HG02623 (cell line): ENCODE data around the gene KCNIP1.

Source experiments
- ATAC-seq: cut with Tn5 transposase; IDR thresholded peaks from one replicate; pipeline ENCODE4 v1.9.1; 2021; ENCODE audit warnings: moderate library complexity; ENCODE audit not compliant: unreplicated experiment

The KCNIP1 gene

GRCh38 chr5:170560938-170561337, 57.1 kb downstream of the KCNIP1 start:
- no peak for ATAC-seq

DNA sequence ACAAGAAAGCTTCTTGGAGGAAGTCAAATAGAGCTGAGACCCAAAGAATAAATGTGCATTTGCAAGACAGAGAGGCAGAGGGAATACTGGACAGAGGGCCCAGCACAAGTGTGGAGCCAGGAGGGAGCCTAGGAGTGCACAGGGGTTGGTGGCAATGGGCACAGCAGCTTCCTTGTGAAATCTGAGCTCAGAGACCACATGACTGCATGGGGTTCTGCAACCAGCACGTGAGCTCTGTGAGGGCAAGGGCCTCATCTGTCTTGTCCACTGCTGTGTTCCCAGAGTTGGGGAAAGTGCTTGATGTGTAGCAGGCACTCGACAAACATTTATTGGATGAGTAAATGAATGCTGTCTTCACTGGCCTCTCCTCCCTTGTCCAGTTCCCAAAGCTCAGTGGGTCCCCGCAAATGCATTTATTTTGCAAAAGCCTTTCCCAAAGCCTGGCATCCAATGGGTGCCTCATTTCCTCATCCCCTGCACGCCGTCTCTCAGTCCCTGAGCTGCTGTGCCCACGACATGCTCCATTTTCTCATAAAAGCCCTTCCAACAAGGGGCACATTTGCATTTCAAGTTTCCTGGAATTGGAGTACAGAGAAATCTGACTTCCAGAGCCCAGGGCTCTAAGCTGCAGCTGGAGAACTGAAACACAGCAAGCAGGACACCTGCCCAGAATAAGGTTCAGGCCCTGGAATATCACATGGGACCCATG, 58.5 kb downstream of the KCNIP1 start:
- no peak for ATAC-seq

DNA sequence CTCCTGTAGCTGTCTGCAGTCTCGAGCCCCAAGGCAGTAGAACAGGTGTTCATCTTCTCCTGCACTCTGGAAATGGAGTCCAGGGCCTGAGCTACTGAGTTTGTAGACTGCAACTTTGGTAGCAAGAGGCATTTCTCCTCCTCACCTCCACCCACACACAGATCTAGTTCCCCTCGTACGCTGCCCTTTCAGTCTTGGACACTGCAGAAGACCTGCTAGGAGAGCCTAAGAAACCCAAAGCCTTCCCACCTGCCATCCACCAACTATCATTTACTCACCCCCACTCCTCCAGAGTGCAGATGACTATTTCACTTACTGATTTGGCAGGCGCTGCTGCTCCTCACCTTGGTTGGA, 59.0 kb downstream of the KCNIP1 start:
- ATAC-seq = no peak

GRCh38 chr5:170563824-170564567, 60.2 kb downstream of the KCNIP1 start:
- ATAC-seq = no peak

- no peak for ATAC-seq
These were observed 61.3 kb downstream of the KCNIP1 start for GRCh38 chr5:170565072-170565471.

DNA sequence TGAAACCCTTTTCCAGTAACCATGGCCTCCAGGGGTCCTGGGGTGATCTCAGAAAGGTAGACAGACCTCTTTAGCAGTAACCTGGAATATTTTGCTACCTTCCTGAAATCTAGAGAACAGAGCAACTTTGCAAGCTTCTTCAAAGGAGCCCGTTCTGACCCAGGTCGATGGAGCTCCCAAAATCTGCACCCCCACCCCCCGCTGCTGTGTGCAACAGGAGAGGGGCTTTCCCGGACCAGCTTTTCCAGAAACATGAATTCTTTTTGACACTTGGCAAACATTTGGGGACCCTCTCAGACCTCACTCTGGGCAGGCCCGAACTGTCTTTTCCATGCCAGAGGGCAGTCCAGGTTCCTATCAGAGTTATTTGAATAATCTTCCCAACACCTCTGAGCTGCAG, 65.3 kb downstream of the KCNIP1 start:
- no peak for ATAC-seq

DNA sequence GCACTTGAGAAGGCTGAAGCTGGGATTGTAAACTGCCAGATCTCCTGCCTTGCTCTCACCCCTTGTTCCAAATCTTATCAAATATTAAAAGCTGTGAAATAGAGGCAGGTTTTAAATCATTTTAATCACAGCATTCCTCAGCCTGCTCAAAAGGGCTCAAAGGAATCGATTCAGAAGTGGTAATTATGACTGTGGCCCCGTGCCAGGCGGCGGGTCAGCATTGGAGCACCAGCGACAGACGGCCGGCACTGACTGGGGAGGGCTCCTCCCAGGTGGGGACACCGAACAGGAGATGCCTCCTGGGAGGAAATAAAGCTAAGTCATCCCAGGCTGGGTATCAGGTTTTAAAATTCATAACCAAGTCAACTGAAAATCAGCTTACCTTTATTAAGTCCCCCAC, 66.7 kb downstream of the KCNIP1 start:
- ATAC-seq = no peak

DNA sequence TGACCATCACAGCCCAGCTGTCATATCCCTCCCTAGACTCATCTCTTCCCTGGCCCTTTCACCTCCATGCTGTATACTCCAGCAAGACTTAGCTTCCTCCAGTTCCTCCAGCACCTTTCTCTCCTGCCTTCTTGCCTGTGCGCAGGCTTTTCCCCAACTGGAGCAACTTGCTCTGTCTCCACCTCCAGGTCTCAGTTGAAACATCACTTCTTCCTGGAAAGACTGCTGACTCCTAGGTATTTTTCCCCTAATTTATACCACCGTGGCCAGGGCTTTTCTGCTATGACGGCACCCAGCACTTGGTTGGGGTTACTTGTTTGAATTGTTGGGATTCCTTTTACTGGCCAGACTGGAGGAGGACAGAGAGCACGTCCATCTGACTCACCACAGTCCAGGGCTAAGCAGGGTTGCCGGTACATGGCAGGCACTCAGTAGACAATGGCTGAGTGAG, 67.5 kb downstream of the KCNIP1 start:
- no peak for ATAC-seq

DNA sequence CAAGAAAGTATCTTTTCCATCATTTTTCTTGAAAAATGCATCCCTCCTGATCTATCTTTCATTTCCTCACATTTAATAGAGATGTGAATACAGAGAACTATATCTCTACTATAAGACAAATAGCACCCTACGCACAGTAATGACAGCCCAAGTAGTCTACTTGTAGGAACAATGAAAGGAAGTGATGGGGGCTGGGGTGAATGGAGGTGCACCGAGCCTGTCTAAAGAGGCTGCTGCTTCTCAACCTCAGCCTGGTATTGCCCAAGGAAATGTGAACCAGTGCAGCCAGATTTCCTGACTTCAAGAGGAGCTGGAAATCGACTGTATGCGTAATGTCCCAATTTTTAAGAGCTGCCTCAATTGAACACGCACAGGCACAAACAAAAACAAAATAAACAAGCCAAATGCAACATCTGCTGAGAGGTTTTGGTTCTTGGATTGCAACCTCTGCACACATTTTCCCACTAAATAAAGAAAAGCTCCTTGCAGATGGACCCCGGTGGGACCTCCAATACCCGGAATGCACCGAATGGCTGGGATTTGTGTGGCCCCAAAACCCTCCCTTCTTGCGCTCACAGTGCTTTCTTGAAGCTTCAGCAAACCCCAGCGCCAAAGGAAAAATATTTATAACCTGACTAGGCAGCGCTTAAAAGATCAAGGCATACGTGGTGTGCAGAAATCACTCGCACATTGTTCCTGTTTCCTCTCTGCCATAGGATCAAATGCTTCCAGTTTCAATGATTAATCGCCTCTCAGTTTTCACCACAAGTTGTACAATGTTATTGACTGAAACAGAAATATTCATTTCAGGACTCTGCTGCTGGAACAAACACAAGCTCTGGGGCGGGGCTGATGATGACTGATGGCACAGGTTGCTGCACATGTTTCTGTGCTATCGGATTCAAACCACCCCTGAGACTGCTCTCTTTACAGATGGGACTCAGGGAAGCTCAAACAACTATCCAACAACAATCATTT, 68.3 kb downstream of the KCNIP1 start:
- peak; percentile 87 for ATAC-seq

DNA sequence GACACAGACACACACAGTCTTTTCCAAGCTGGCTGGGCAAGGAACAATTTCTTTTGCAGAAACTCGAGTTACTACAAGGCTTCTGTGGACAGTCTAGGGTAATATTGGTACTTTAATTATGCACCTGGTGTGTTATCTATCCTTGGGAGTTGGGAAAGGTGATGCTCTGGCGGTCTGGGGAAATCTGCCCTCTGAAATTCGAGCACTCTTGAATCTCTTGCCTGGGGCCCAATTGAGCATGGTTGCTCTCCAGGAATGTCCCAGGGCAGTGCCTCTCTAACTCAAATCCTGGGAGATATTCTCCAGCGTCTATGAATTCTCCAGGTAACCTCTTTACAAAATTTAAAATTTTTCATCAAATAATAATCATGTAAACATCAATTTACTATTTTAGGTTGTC, 69.3 kb downstream of the KCNIP1 start:
- no peak for ATAC-seq

GRCh38 chr5:170573660-170574059, 69.8 kb downstream of the KCNIP1 start:
- ATAC-seq = no peak

GRCh38 chr5:170576602-170577535, 73.0 kb downstream of the KCNIP1 start:
- ATAC-seq = no peak

- no peak for ATAC-seq
These were observed 75.8 kb downstream of the KCNIP1 start for GRCh38 chr5:170579601-170580000.

- ATAC-seq = no peak
These were observed 77.4 kb downstream of the KCNIP1 start for GRCh38 chr5:170581211-170581610.

DNA sequence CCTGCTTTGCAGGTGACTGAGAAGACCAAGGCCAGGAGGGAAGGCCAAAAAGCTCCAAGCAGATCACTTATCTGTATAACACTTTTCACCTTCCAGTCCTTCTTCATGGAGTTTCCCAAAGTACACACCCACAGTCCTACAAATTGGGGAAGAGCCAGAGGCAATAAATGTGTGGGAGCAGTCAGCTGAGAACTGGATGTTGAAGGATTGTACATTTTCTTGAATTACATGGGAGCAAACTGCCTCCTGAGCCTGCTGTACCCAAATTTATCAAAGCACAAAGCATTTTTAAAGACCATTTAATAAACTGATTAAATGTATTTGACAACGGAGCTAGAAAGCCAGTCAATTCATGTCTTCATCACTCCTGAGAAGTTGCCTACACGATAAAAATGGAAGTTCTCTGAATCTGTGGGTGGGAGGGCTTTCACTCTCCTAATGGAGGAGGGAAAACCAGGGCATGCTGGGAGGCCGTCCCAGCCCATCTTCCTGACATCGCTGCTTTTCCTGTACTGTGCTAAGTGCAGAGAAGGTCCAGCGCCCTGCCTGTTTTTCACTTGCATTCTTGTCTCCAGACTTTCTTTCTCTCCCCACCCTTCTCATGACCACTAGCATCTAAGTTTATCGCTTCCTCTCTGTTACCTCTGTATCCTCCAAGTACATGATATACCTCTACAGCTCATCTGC, 79.0 kb downstream of the KCNIP1 start:
- no peak for ATAC-seq

DNA sequence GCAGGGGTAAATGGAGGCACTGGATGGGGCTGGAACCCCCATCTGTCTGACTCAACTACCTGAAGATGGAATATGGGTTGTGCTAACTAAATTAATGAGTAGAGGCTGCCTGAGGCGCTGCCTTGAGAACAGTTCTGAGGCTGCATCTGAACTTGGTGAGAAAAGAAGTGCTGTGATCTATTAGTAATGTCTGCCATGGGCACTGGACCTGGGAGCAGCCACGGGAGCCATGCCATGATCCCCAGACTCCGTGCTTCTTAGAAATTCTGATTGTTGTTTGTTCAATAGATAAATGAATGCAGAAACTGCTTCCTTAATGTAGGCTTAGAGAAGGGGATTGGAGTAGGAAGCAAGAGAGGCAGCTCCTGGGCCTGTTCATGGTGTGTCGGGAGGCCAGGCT, 80.2 kb downstream of the KCNIP1 start:
- no peak for ATAC-seq

DNA sequence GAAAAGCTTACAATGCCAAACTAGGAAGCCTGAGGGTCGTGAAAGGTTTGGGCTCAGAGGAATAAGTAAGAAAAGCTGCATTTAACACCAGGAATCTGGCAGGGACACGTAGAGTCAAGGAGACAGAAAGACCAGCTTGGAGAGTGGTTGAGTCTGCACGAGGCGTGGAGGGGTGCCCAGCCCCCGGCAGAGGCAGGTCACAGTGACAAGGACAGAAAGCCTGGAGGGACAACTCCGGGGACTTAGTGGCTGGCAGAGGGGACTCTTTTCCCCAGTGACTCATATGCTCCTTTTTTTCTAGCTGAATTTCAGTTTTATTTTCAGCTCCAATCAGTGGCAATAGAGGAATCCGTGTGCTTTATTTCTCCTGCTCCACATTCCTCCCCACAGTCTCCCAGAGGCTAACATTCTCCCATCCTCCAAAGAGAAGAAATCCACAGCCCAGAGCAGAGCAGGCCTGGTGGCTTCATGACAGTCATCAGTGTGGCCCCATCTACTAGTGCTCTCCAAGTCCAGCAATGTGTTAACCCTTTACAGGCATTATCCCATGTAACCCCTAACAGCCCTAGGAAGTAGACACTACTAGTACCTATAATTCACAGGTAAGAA, 80.7 kb downstream of the KCNIP1 start:
- ATAC-seq = no peak

DNA sequence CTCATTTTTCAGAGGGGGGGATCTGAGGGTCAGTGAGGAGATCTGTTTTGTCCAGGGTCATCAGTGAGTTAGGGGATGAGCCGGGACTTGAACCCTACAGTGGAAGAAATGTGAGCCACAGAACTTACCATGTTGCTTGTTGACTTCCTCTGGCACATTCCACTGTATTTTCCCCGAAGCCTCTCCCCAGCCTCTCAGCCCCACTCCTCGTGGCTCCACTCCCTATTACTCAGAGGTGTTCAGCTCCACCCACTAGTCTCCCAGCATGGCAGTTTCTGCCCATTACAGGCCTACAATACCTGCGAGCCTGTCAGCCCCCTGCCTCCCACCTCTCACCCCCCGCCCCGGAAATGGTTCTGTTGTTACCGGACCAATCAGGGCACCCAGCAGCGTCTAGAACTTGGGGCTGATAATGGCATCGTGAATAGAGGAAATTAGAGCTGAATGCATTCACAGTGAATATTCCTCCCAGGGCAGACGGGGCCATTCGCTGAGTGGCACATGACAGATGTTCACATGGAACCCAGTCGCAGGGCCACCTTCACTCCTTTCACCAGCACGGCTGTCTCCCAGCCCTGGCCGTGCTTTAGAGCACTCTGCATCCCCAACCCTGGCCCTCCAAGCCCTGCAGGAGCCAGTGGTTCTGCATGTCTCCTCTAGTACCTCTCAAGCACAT, 81.6 kb downstream of the KCNIP1 start:
- no peak for ATAC-seq

DNA sequence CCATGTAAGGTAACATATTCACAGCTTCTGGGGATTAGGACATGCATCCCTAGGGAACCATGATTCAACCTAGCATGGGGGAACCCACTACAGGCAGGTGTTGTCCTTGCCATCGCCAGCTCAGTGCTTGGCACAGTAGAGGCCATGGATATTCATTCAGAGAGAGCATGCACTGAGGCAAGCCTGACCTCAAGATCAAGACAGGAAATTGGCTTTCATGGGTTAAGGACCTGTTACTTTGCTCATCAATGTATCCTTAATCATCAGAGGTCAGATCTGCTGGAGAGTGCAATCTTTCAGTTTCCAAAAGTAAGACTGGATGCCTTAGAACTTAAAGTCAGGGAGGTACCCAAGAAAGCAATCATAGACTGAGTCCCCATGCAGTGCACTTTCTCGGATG, 84.0 kb downstream of the KCNIP1 start:
- no peak for ATAC-seq
